ENCODE data around the gene CLSTN2. TPM values are rescaled to one million over a fixed set of nuclear protein-coding genes. Genes with fewer than 3 reads are reported as not detected.

CLSTN2 gene
- total and polyA plus RNA-seq, 10 donors, result 0.02 to 0.22 (median 0.13) TPM; not detected in 1

DNA sequence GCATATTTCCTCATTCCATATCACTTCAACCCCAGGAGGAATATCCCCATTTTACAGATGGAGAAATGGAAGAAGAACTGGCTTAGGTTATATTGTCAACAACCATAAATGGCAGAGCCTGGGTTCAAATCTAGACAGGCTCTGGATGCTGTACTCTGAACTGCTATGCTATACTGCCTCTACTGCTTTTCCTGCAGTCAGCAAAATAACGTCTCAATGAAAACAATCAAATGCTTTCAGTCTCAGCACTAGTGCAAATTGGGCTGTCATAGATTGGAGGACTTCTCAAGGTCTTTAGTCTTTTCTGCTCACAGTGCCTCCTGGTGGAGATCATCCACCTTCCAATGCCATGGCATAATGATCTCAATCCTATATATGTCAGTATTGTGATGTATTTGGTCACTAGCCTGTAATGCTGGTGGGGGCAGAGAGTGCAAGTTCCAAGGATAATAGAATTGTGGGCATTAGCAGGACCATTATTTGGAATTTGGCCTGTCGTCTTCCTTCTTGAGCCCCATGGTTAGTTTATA is 285.0 kb downstream of the CLSTN2 start:
- intact Hi-C loops (cut with DNase I; ENCODE audit: low total_unique reads), result no loop called here
- TF ChIP-seq, protein P1, sequence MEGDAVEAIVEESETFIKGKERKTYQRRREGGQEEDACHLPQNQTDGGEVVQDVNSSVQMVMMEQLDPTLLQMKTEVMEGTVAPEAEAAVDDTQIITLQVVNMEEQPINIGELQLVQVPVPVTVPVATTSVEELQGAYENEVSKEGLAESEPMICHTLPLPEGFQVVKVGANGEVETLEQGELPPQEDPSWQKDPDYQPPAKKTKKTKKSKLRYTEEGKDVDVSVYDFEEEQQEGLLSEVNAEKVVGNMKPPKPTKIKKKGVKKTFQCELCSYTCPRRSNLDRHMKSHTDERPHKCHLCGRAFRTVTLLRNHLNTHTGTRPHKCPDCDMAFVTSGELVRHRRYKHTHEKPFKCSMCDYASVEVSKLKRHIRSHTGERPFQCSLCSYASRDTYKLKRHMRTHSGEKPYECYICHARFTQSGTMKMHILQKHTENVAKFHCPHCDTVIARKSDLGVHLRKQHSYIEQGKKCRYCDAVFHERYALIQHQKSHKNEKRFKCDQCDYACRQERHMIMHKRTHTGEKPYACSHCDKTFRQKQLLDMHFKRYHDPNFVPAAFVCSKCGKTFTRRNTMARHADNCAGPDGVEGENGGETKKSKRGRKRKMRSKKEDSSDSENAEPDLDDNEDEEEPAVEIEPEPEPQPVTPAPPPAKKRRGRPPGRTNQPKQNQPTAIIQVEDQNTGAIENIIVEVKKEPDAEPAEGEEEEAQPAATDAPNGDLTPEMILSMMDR (IDR thresholded peaks at IDR 0.05 in 8 of 11, conservative IDR thresholded peaks at IDR 0.05 in 3 of 11), result no peak
- TF ChIP-seq POLR2AphosphoS5 (IDR thresholded peaks at IDR 0.05) (no peak), POLR2A (IDR thresholded peaks at IDR 0.05) (no peak)
- WGBS, 5 donors, result 64 to 80% (median 73%) methylated on average over 2 of the region's 2 CpGs

DNA sequence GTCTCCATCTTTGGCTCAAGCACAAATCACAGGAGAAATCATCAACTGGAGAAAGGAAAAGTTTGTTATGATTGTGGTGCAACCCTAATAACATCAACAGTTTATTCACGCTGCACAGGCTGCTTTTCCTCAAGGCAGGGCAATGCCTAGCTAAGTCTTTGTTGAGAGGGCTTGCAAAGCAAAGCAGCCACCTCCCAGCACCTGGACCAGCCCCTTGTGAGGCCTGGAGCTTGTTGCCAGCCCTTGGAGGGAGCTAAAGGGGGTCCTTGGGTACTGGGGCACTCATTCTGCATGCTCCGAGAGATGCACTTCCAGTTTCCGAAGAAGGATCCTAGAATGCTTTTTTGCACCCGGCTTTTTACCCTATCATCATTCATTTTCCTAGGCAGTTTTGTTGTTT is 288.2 kb downstream of the CLSTN2 start:
- no peak for DNase-seq
- TF ChIP-seq POLR2AphosphoS5 (IDR thresholded peaks at IDR 0.05) (no peak), POLR2A (IDR thresholded peaks at IDR 0.05) (no peak)
- TF ChIP-seq, protein P1 (IDR thresholded peaks at IDR 0.05 in 8 of 11, conservative IDR thresholded peaks at IDR 0.05 in 3 of 11), result no peak
- H3K4me1 ChIP-seq, result no peaks in the 10 kb centered on the region
- H3K27ac ChIP-seq, result no peak overlapping the region
- no peaks in the 10 kb centered on the region for H3K36me3 ChIP-seq
- no peak overlapping the region for H3K4me3 ChIP-seq
- intact Hi-C loops (cut with DNase I; ENCODE audit: low total_unique reads), result no loop called here
- WGBS, 5 donors, result 49 to 71% (median 58%) methylated on average over 4 of the region's 4 CpGs
- H3K27me3 ChIP-seq (replicated peaks in 1 of 7), result peaks cover 0 to 4% (median 0%) of the 10 kb centered on the region in 7 donors
- peaks cover 0 to 14% (median 3%) of the 10 kb centered on the region in 8 donors for H3K9me3 ChIP-seq

More for the DNA sequence above, 285.0 kb downstream of the CLSTN2 start:
- H3K4me3 ChIP-seq, result no peak overlapping the region
- H3K27ac ChIP-seq, result no peak overlapping the region
- no peaks in the 10 kb centered on the region for H3K36me3 ChIP-seq
- no peaks in the 10 kb centered on the region for H3K4me1 ChIP-seq
- peaks cover 0 to 4% (median 0%) of the 10 kb centered on the region in 7 donors for H3K27me3 ChIP-seq (replicated peaks in 1 of 7)
- no peaks in the 10 kb centered on the region for H3K9me3 ChIP-seq
- DNase-seq, result no peak

DNA sequence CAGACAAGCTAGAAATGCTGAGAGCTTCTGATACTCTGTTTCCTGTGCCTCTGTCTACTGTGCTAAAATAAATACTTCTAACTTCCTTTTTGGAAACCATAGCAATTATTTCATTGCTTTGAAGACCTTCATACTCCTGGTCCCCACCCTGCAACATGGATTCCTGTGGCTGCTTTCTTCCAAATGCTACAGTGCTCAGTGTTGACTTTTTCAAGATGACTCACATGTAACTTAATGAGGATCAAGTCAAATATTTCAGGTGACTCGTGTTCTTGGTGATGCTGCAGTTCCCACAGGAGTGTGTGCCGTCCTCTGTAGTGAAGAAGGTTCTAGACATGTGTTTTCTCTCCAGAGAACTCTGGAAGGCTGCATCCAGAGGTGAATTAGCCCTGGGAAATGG is 288.6 kb downstream of the CLSTN2 start:
- TF ChIP-seq, protein P1 (IDR thresholded peaks at IDR 0.05 in 8 of 11, conservative IDR thresholded peaks at IDR 0.05 in 3 of 11), result no peak
- TF ChIP-seq POLR2AphosphoS5 (IDR thresholded peaks at IDR 0.05) (no peak), POLR2A (IDR thresholded peaks at IDR 0.05) (no peak)
- no peaks in the 10 kb centered on the region for H3K4me1 ChIP-seq
- H3K36me3 ChIP-seq, result no peaks in the 10 kb centered on the region
- WGBS, 5 donors, result 56 to 77% (median 63%) methylated on average over 2 of the region's 2 CpGs
- H3K27ac ChIP-seq, result no peak overlapping the region
- DNase-seq, result no peak
- peaks cover 0 to 4% (median 0%) of the 10 kb centered on the region in 7 donors for H3K27me3 ChIP-seq (replicated peaks in 1 of 7)
- peaks cover 0 to 18% (median 3%) of the 10 kb centered on the region in 8 donors for H3K9me3 ChIP-seq
- intact Hi-C loops (cut with DNase I; ENCODE audit: low total_unique reads), result no loop called here
- H3K4me3 ChIP-seq, result no peak overlapping the region

DNA sequence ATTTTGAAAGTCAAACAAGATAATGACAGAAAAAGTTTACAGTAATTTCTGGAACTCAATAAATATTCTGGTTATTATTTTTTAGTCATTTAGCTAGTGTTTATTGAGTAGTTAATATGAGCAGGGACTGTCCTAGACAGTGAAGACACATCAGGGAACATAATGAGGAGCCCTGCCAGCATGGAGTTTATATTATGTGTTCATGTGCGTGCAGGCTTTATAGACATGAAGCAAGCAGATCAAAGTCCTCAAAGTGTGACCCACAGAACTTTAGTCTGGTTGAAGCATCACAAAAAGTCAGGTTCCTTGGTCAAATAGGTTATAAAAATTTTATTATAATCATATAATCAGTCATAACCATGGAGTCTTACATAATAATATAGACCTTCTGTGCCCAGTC is 289.3 kb downstream of the CLSTN2 start:
- Histone ChIP-seq H3K4me1 (no peaks in the 10 kb centered on the region), H3K36me3 (no peaks in the 10 kb centered on the region), H3K4me3 (no peak overlapping the region), H3K27ac (no peak overlapping the region), H3K27me3 (replicated peaks in 1 of 7) (no peaks in the 10 kb centered on the region), H3K9me3 (peaks cover 0 to 25% (median 3%) of the 10 kb centered on the region in 8 donors)
- intact Hi-C loops (cut with DNase I; ENCODE audit: low total_unique reads), result no loop called here
- no peak for DNase-seq
- TF ChIP-seq POLR2AphosphoS5 (IDR thresholded peaks at IDR 0.05) (no peak), POLR2A (IDR thresholded peaks at IDR 0.05) (no peak)
- TF ChIP-seq, protein P1 (IDR thresholded peaks at IDR 0.05 in 8 of 11, conservative IDR thresholded peaks at IDR 0.05 in 3 of 11), result no peak
- WGBS, 5 donors, result 87 to 100% (median 92%) methylated on average over 1 of the region's 1 CpG
